Effector memory CD8-positive, alpha-beta T cell (primary cell): ENCODE results near the gene FGFR2.
A peak's percentile ranks its signal among the peaks of the same experiment; 100 is the strongest.

Experiments used
- ATAC-seq: fragments of 150-1000 bp; cut with Tn5 transposase; replicated peaks from 2 replicates; pipeline ENCODE4 v1.10.0; 2021; ENCODE audit warnings: mild to moderate bottlenecking, moderate library complexity
- DNase-seq, 3 experiments: peaks; one replicate each; pipeline ENCODE4 v3.0.0; 2021
- H3K27ac Mint-ChIP-seq, 2 donors: one replicate each; pipeline ENCODE4 v1.8.0; 2022; ENCODE audit warnings: mild to moderate bottlenecking in 2 of 2, mixed read lengths in 2 of 2, moderate library complexity in 2 of 2
- H3K27me3 Mint-ChIP-seq, 2 donors: one replicate each; pipeline ENCODE4 v1.8.0; 2022; ENCODE audit warnings: mixed read lengths in 2 of 2
- H3K36me3 Mint-ChIP-seq: one replicate; pipeline ENCODE4 v1.8.0; 2022; ENCODE audit warnings: mild to moderate bottlenecking, moderate library complexity, mixed read lengths; ENCODE audit not compliant: insufficient read depth
- H3K4me1 Mint-ChIP-seq, 2 donors: one replicate each; pipeline ENCODE4 v1.8.0; 2022; ENCODE audit warnings: low read depth in 2 of 2, mixed read lengths in 2 of 2
- H3K4me3 Mint-ChIP-seq, 2 donors: one replicate each; pipeline ENCODE4 v1.8.0; 2022; ENCODE audit warnings: mild to moderate bottlenecking in 2 of 2, mixed read lengths in 2 of 2, moderate library complexity in 2 of 2
- H3K9me3 Mint-ChIP-seq, 2 donors: one replicate each; pipeline ENCODE4 v1.8.0; 2022; ENCODE audit warnings: mixed read lengths in 2 of 2
- total RNA-seq, 9 experiments: gene quantifications; one replicate each; lab custom pipeline; 2026; lab: John Stamatoyannopoulos, UW

Gene FGFR2
- total RNA-seq = 0 to 12.4 (median 0.85) reads per million in 9 experiments

DNA sequence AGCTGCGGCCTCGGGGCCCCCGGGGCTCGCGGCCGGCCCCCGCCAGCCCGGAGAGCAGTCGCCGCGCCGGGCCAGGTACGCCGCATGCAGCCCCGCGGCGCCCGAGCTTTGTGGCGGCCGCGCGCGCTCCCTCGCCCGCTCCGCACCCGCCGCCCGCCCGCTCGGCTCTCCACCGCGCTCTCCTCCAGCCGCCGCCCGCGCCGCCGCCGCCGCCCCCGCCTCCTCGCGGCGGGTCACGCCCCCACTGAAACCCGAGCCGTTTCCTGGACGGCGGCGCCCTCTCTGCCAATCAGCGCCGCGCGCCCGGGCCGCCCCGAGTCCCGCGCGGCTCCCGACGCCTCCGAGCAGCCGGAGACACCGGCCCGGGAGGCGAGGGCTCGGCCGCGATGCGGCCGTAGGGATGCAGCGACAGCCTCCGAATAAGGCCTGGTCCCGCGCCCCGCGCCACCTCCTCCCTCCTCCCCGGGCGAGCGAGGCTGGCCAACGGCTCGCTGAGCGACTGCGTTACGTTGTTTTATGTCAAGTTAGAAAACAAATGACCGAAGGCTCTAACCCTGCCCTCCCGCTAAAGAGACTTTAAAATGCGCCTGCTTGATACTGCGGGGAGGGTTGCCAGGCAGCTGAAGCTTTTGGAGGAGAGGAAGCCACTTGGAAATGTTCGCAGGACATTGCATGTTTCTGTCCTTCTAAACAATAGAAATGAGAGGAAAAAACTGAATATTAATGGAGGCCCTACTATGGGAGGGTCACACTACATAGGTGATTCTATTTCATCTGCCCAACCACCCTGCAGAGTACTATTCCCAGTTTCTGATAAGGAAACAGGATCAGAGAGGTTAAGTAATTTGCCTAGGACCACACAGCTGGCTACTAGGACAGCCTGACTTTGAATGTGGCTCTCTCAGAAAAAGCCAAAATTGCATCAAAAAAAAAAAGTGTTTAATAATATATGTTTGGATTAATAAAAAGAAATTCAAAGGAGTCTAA, at the start of gene FGFR2:
Gene FGFR2 (minus strand): TSS at position 182 of the 987 bp plus-strand sequence. CDS start 4,627 bp downstream, outside the sequence.
- ATAC-seq (peak; percentile 87), DNase-seq (peak in 2 of 3 experiments; percentile 19 to 23)
- Mint-ChIP-seq H3K27ac (no peak within 1 kb of the TSS), H3K27me3 (peaks cover 32 to 54% of the 10 kb centered on the region in 2 donors), H3K4me1 (peaks cover 5 to 9% of the 10 kb centered on the region in 2 donors), H3K36me3 (no peaks in the 10 kb centered on the region), H3K9me3 (peaks cover 0 to 2% of the 10 kb centered on the region in 2 donors), H3K4me3 (peak within 1 kb of the TSS; percentile 44 to 49)

DNA sequence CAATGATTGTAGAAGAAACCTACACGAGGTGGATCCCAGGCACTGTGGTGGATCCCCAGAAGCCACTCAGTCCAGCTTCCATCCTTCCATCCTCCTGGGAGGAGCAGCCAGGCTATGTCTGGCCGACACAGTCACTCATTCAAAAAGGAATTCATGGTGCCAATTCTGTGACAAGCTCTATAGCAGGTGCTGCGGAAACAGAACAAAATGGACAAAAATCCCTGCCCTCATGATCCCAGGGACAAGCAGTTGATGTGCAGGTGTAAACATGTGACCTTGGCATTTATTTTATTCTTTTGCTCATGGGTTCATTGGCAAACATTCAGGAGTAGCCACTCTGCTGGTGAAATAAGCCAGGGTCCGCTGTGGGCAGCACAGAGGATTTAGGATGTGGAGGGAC, 49.2 kb upstream of the FGFR2 start:
- ATAC-seq = no peak
- DNase-seq = no peak
- Mint-ChIP-seq H3K4me1 (no peaks in the 10 kb centered on the region), H3K4me3 (no peak overlapping the region), H3K27me3 (peaks cover 37 to 44% of the 10 kb centered on the region in 2 donors), H3K36me3 (no peaks in the 10 kb centered on the region), H3K9me3 (no peaks in the 10 kb centered on the region), H3K27ac (no peak overlapping the region)

DNA sequence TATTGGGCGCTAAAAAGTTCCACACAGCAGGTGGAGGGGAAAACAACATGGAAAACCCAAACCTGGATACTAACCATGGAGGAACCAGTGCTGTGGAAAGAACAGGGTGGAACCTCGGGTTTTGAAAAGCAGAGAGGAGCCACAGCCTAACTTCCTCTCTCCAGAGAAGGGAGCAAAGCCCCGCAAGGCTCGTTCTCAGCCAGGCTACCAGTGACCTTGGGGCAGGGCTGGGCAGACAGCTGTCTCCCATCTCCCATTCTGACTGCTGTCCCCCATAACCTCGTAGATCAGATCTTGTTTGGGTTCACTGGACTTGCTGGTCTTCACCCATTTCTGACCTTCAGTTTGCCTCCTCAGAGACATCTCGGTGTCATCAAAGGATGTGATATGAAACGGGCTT, 47.5 kb upstream of the FGFR2 start:
- no peak overlapping the region for H3K27ac Mint-ChIP-seq
- no peaks in the 10 kb centered on the region for H3K4me1 Mint-ChIP-seq
- H3K27me3 Mint-ChIP-seq = peaks cover 32 to 53% of the 10 kb centered on the region in 2 donors
- no peak for ATAC-seq
- no peak for DNase-seq
- peaks cover 4 to 8% of the 10 kb centered on the region in 2 donors for H3K9me3 Mint-ChIP-seq
- no peak overlapping the region for H3K4me3 Mint-ChIP-seq
- no peaks in the 10 kb centered on the region for H3K36me3 Mint-ChIP-seq

DNA sequence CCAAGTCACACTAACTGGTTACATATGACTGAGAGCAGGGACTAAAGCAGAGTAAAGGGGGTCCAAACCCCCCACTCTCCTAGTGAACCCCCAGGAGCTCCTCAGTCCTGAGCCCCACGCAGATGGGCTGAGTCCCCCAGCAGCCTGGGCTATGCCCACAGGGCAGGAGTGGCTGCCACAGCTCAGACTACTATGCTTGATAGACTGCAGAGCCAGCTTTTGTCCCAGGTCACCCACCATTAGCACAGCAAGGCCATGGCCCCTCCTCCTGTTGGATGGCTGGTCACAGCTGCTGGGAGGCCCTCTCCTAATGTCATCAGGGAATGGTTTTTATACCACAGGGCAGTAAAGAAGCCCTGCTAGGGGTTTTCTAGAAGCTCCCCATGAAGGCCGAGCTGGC, 46.3 kb upstream of the FGFR2 start:
- ATAC-seq (no peak), DNase-seq (no peak)
- Mint-ChIP-seq H3K4me3 (no peak overlapping the region), H3K27ac (no peak overlapping the region), H3K36me3 (no peaks in the 10 kb centered on the region), H3K9me3 (peaks cover 4 to 8% of the 10 kb centered on the region in 2 donors), H3K4me1 (no peaks in the 10 kb centered on the region), H3K27me3 (peaks cover 27 to 53% of the 10 kb centered on the region in 2 donors)

DNA sequence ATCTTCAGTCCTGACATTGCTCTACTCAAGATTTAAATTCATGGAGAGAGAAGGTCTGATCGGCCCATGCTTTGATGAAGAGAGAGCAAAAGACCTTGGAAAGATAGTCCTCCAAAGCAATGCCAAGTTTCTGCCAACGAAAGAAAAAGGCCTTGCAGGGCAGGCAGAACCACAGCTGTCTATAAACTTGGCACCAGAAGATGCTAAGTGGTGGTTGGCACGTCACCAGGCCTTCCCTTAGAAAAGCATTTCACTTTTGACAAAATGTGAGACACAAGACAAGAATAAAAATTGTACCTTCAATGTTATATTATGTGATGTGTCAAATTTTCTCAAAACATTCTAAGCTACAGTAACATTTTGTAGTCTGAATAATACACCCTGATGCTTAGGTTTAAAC, 42.0 kb upstream of the FGFR2 start:
- H3K4me3 Mint-ChIP-seq = no peak overlapping the region
- H3K4me1 Mint-ChIP-seq = no peaks in the 10 kb centered on the region
- peaks cover 4 to 13% of the 10 kb centered on the region in 2 donors for H3K9me3 Mint-ChIP-seq
- ATAC-seq (no peak), DNase-seq (no peak)
- H3K27ac Mint-ChIP-seq = no peak overlapping the region
- peaks cover 11 to 19% of the 10 kb centered on the region in 2 donors for H3K27me3 Mint-ChIP-seq
- H3K36me3 Mint-ChIP-seq = no peaks in the 10 kb centered on the region

DNA sequence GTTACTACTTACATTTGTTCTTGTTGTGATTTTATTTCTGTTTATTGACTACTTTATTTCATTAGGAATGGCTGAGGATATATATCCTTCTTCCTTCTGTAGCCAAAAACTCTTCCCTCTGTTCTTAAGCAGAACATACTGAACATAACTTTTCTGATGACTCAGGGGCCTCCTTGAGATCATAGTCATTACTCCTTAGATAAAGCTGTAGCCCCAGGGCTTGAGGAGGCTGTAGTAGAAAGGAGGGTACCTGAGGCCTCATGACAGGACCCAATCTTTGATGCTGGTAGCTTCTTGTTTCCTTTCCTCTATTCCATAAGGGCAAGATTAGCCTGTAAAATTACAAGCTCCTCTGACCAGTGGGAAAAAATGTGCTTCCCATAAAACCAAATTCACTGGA, 41.2 kb upstream of the FGFR2 start:
- no peak for DNase-seq
- H3K4me1 Mint-ChIP-seq = no peaks in the 10 kb centered on the region
- H3K27ac Mint-ChIP-seq = no peak overlapping the region
- no peaks in the 10 kb centered on the region for H3K36me3 Mint-ChIP-seq
- no peak overlapping the region for H3K4me3 Mint-ChIP-seq
- H3K27me3 Mint-ChIP-seq = peaks cover 11 to 19% of the 10 kb centered on the region in 2 donors
- no peak for ATAC-seq
- peaks cover 4 to 13% of the 10 kb centered on the region in 2 donors for H3K9me3 Mint-ChIP-seq

DNA sequence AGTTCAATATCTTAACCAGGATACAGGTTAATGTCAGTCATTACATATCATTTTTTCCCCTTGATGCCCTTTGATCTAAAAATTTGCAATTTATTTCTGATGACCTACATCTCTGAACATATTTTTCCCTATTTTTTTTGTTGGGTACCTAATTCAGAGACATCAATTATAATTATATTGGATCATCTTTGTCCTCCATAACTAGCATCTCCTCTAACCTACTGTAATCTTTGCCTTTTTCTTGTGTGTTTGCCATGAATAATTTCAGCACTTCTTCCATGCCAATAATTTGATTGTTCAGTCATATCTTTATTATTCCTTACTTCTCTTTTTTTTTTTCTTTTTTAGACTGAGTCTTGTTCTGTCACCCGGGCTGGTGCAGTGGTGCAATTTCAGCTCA, 39.2 kb upstream of the FGFR2 start:
- no peak overlapping the region for H3K4me3 Mint-ChIP-seq

DNA sequence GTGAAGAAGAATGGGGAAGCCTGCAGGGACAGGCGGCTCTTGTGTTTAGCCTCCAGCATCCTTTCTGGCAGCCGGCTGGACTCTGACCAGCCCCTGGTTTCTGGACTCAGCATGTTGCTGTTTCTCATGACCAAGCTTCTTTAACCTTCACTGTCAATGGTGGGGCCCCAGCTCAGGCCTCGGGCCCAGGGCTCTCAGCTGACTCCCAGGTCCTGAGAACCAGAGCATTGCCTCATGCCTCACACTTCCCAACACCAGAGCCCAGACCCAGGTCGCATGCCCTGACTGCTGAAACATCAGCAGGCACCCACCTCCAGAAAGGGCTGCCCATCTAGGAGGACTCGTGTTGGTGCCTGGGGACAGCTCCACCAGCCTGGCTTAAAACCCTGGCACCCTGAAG, 34.8 kb upstream of the FGFR2 start:
- no peak for DNase-seq
- Mint-ChIP-seq H3K4me1 (no peaks in the 10 kb centered on the region), H3K4me3 (no peak overlapping the region), H3K36me3 (no peaks in the 10 kb centered on the region), H3K9me3 (peaks cover 0 to under 1% of the 10 kb centered on the region in 2 donors), H3K27me3 (peaks cover 8 to 14% of the 10 kb centered on the region in 2 donors), H3K27ac (no peak overlapping the region)
- no peak for ATAC-seq

More for the DNA sequence above, 39.2 kb upstream of the FGFR2 start:
- no peaks in the 10 kb centered on the region for H3K36me3 Mint-ChIP-seq
- H3K27ac Mint-ChIP-seq = no peak overlapping the region
- no peaks in the 10 kb centered on the region for H3K4me1 Mint-ChIP-seq
- peaks cover 4 to 13% of the 10 kb centered on the region in 2 donors for H3K9me3 Mint-ChIP-seq
- no peak for ATAC-seq
- DNase-seq = no peak
- peaks cover 5 to 9% of the 10 kb centered on the region in 2 donors for H3K27me3 Mint-ChIP-seq

DNA sequence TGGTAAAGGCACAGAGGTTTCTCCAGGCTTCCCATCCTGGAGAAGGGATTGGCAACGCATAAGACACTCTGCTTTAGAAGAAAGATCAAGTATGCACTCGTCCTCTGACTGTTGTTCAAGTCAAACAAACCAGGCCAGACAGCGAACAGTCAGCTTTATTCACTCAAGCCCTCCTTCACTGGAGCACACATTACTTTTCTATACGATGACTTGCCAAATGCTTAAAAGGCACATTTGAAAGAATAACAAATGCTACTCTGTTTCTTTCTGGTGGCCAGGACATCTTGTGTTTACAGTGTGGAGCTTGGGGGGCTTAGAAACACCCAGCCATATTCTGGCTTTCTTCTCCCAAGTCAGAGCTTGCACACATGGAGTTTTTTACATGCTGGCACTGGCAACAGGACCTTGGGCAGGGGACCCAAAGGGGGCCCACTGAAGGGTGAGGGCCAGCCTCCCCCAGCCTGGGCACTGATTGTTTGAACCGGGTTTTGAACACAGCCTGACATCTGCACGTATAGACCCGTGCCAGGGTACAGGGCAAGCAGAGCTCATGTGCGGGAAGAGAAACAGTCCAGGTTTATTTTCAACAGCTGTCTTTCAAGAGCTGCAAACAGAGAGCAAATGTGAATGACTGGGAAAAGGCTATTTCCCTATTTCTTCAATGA, 33.3 kb upstream of the FGFR2 start:
- Mint-ChIP-seq H3K27ac (no peak overlapping the region), H3K36me3 (no peaks in the 10 kb centered on the region), H3K4me1 (no peaks in the 10 kb centered on the region), H3K4me3 (no peak overlapping the region), H3K27me3 (peaks cover 8 to 23% of the 10 kb centered on the region in 2 donors), H3K9me3 (no peaks in the 10 kb centered on the region)
- no peak for ATAC-seq
- no peak for DNase-seq

DNA sequence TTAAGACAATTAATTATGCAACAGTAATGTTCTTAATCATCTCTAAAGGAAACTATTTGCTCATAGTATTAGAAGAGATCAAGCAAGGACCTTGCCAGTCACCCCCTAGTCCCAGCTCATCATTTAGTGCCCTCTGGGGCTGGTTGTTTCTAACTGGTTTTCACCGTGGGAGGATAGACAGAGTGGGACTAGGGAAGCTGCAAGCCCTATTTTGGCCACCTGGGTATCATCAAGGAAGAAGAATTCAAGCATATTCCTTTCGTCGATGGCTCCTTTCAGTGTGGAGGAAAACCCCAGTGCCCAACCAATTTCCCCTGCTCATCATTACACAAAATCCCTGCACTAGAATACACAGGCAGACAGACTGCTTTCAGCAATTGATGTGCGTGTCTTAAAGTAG, 30.6 kb upstream of the FGFR2 start:
- Mint-ChIP-seq H3K4me1 (no peaks in the 10 kb centered on the region), H3K4me3 (no peak overlapping the region), H3K36me3 (no peaks in the 10 kb centered on the region), H3K27me3 (peaks cover 8 to 23% of the 10 kb centered on the region in 2 donors), H3K27ac (no peak overlapping the region), H3K9me3 (no peaks in the 10 kb centered on the region)
- DNase-seq (no peak), ATAC-seq (no peak)

DNA sequence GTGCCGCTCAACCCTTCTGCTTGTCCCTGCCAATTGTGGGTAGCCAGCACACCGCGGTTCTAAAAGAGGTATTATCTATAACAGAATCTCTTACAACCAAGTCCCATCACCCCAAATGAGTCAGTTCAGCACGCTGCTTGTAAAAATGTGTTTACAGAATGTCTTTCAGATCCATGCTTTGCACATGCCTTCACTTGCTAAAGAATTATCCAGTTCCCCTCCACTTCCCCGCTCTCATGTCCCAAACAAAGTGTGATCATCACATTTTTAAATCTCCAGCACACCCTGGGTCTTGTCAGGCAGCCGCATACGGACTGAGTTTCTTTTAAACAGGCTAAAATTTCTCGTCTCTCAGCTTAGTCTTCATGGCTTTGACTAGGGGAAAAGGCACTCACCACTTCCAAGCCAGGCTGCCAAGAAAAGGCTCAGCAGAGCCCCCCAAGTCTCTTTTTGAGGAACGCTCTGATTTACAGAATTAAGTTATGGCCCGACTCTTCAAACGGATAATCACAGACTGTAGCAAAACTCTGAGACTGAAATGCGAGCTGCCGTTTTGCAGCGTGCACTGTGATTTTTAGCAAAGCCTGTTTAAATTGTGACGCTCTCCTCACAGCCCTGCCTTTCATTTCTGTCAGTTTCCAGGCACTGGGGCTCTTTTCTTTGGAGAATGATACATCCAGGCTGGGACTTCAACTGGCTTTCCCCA, 29.8 kb upstream of the FGFR2 start:
- H3K9me3 Mint-ChIP-seq = no peaks in the 10 kb centered on the region
- ATAC-seq = no peak

DNA sequence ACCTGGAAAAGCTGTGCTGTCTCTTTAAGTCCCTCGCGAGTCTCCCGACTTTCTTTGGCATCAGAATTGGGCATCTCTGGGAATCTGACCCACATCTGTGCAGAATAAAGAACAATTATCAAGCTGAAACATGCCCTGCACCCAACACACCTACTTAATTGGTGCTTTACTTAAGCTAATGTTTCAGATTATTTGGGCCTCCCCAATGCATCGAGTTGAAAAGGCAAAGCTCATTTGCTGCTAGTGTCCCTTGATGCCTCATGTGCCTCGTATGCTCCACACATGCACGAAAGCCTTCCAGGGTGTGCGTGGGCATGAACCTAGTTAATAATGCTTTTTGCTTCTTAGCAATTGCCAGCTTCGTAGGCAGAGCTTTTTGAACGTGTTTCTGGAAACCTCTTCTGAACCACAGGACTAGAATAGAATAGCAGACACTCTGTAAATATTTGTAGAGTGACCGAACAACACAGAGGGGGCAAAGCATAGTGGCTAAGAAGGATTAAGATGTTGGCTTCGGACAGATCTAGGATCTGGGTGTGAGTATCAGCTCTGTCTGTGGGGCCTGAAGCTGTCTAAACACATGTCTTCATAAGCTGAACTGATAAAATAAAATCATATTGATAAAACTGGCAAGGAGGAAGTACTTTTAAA, 26.7 kb upstream of the FGFR2 start:
- Mint-ChIP-seq H3K4me1 (no peaks in the 10 kb centered on the region), H3K27ac (no peak overlapping the region), H3K27me3 (peaks cover 0 to 9% of the 10 kb centered on the region in 2 donors), H3K36me3 (peaks cover under 1% of the 10 kb centered on the region), H3K9me3 (no peaks in the 10 kb centered on the region), H3K4me3 (no peak overlapping the region)
- ATAC-seq = no peak
- no peak for DNase-seq

More for the DNA sequence above, 29.8 kb upstream of the FGFR2 start:
- Mint-ChIP-seq H3K4me1 (no peaks in the 10 kb centered on the region), H3K27ac (no peak overlapping the region), H3K36me3 (no peaks in the 10 kb centered on the region), H3K4me3 (no peak overlapping the region), H3K27me3 (peaks cover 8 to 23% of the 10 kb centered on the region in 2 donors)
- DNase-seq = no peak

DNA sequence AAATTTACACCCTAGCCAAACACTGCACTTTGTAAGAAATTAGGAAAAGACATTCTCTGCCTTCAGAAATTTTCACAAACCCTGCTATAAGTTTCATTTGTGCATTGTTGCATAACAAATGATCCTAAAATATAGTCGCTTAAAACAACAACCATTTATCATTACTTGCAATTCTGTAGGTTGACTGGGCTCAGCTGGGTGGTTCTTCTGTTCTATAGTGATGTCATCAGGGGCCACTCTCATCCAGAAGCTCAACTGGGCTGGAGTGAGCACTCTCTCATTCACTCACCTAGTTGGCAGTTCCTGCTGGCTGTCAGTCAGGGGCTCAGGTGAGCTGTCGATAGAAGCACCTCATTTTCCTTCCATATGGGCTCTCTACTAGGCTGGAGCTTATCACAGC, 20.7 kb upstream of the FGFR2 start:
- Mint-ChIP-seq H3K9me3 (peaks cover 0 to 3% of the 10 kb centered on the region in 2 donors), H3K4me3 (no peak overlapping the region), H3K4me1 (no peaks in the 10 kb centered on the region), H3K36me3 (peaks cover 3% of the 10 kb centered on the region), H3K27ac (no peak overlapping the region), H3K27me3 (peaks cover 0 to 32% of the 10 kb centered on the region in 2 donors)
- ATAC-seq = no peak
- no peak for DNase-seq
